Stimulated activated CD4-positive, alpha-beta T cell treated with anti-CD3 and anti-CD28 coated beads, Interleukin-2, amount 100 ng/mL, for 48 hours (primary cell): ENCODE data around the gene DDB1.
A peak's percentile ranks its signal among the peaks of the same experiment; 100 is the strongest.

Experiments
- DNase-seq, 2 donors: peaks; one replicate each; pipeline ENCODE4 v3.0.0-alpha.2; 2020

DDB1 gene

GRCh38 chr11:61294717-61295595 is 37.9 kb downstream of the DDB1 start, which contains the start of gene VWCE:
Gene VWCE (minus strand): TSS chr11:61295316. CDS start chr11:61295037, 279 bp downstream.
- peak; percentile 60 to 69 for DNase-seq

GRCh38 chr11:61293867-61294716 is 38.8 kb downstream of the DDB1 start:
- DNase-seq: peak; percentile 25 to 36

- no peak for DNase-seq
These were observed 40.5 kb downstream of the DDB1 start for GRCh38 chr11:61292356-61292755.

- DNase-seq: no peak
These were observed 41.8 kb downstream of the DDB1 start for GRCh38 chr11:61290905-61291690.

GRCh38 chr11:61287338-61287977 is 45.4 kb downstream of the DDB1 start:
- no peak for DNase-seq

- no peak for DNase-seq
These were observed 49.3 kb downstream of the DDB1 start for GRCh38 chr11:61283613-61284012.

GRCh38 chr11:61281581-61282250 is 51.2 kb downstream of the DDB1 start:
- peak; percentile 27 to 53 for DNase-seq

- no peak for DNase-seq
These were observed 51.9 kb downstream of the DDB1 start for GRCh38 chr11:61280883-61281580.

- no peak for DNase-seq
These were observed 52.8 kb downstream of the DDB1 start for GRCh38 chr11:61279934-61280659.

- DNase-seq: no peak
These were observed 54.9 kb downstream of the DDB1 start for GRCh38 chr11:61278001-61278470.

- DNase-seq: no peak
These were observed 55.5 kb downstream of the DDB1 start for GRCh38 chr11:61277186-61278000.

GRCh38 chr11:61275191-61275590 is 57.7 kb downstream of the DDB1 start:
- DNase-seq: no peak

- no peak for DNase-seq
These were observed 58.8 kb downstream of the DDB1 start for GRCh38 chr11:61274084-61274483.

GRCh38 chr11:61273178-61274078 is 59.5 kb downstream of the DDB1 start:
- no peak for DNase-seq

GRCh38 chr11:61272731-61273130 is 60.2 kb downstream of the DDB1 start:
- no peak for DNase-seq

- DNase-seq: no peak
These were observed 62.4 kb downstream of the DDB1 start for GRCh38 chr11:61270354-61271076.

GRCh38 chr11:61268588-61269250 is 64.2 kb downstream of the DDB1 start:
- DNase-seq: no peak
